ENCODE data around the gene DLAT.
"Not testable (repeated sequence)": the region's sequence is repeated elsewhere in the genome, so short reads cannot be mapped to it uniquely, and the experiment has no call there.

The DLAT gene

GRCh38 chr11:112024178-112024772, 933 bp upstream of the DLAT start:
- no peak for TF ChIP-seq CTCF (IDR thresholded peaks at IDR 0.05; ENCODE audit: low read depth, low read length)
- DNase-seq (ENCODE audit: extremely low read depth, low read depth), result no peak

GRCh38 chr11:112025707-112026106, 499 bp downstream of the DLAT start:
- DNase-seq (ENCODE audit: extremely low read depth, low read depth), result no peak
- TF ChIP-seq CTCF (IDR thresholded peaks at IDR 0.05; ENCODE audit: low read depth, low read length), result no peak

GRCh38 chr11:112026784-112027410, 1.7 kb downstream of the DLAT start:
- DNase-seq (ENCODE audit: extremely low read depth, low read depth), result not testable (repeated sequence)

- TF ChIP-seq CTCF (IDR thresholded peaks at IDR 0.05; ENCODE audit: low read depth, low read length), result no peak
- DNase-seq (ENCODE audit: extremely low read depth, low read depth), result no peak
Measured at GRCh38 chr11:112029460-112029859, 4.3 kb downstream of the DLAT start.

- no peak for DNase-seq (ENCODE audit: extremely low read depth, low read depth)
- TF ChIP-seq CTCF (IDR thresholded peaks at IDR 0.05; ENCODE audit: low read depth, low read length), result no peak
Measured at GRCh38 chr11:112033902-112034301, 8.7 kb downstream of the DLAT start.

- no peak for TF ChIP-seq CTCF (IDR thresholded peaks at IDR 0.05; ENCODE audit: low read depth, low read length)
- DNase-seq (ENCODE audit: extremely low read depth, low read depth), result no peak
Measured at GRCh38 chr11:112037527-112037926, 12.3 kb downstream of the DLAT start.

GRCh38 chr11:112042161-112042960, 17.2 kb downstream of the DLAT start:
- no peak for TF ChIP-seq CTCF (IDR thresholded peaks at IDR 0.05; ENCODE audit: low read depth, low read length)
- no peak for DNase-seq (ENCODE audit: extremely low read depth, low read depth)

All from AG09319 (cell line).